ENCODE data around the gene DCTPP1. TPM values are rescaled to one million over a fixed set of nuclear protein-coding genes. Genes with fewer than 3 reads are reported as not detected.
"Not testable (repeated sequence)": the region's sequence is repeated elsewhere in the genome, so short reads cannot be mapped to it uniquely, and the experiment has no call there.

Gene DCTPP1
- polyA plus RNA-seq, 1 experiment = 34.7 TPM

- Histone ChIP-seq H3K27ac (ENCODE audit: low read depth, low read length) (no peak overlapping the region), H3K4me3 (ENCODE audit: low read depth, low read length) (no peak overlapping the region), H3K9me3 (ENCODE audit: control insufficient read depth, insufficient read depth, low read length) (no peaks in the 10 kb centered on the region; the same call in 1 of the 2 replicates), H3K27me3 (ENCODE audit: control insufficient read depth, insufficient read depth, low read length) (no peaks in the 10 kb centered on the region)
- DNase-seq (ENCODE audit: low read depth, low spot score) = no peak
- ChIA-PET CTCF (no interaction called here), POLR2A (no interaction called here)
- TF ChIP-seq, protein P1, sequence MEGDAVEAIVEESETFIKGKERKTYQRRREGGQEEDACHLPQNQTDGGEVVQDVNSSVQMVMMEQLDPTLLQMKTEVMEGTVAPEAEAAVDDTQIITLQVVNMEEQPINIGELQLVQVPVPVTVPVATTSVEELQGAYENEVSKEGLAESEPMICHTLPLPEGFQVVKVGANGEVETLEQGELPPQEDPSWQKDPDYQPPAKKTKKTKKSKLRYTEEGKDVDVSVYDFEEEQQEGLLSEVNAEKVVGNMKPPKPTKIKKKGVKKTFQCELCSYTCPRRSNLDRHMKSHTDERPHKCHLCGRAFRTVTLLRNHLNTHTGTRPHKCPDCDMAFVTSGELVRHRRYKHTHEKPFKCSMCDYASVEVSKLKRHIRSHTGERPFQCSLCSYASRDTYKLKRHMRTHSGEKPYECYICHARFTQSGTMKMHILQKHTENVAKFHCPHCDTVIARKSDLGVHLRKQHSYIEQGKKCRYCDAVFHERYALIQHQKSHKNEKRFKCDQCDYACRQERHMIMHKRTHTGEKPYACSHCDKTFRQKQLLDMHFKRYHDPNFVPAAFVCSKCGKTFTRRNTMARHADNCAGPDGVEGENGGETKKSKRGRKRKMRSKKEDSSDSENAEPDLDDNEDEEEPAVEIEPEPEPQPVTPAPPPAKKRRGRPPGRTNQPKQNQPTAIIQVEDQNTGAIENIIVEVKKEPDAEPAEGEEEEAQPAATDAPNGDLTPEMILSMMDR (IDR thresholded peaks at IDR 0.05; ENCODE audit: low read depth, low read length) = no peak
These were observed 32.8 kb downstream of the DCTPP1 start for GRCh38 chr16:30397056-30397455.

- DNase-seq (ENCODE audit: low read depth, low spot score); H3K27ac ChIP-seq (ENCODE audit: low read depth, low read length); H3K27me3 ChIP-seq (ENCODE audit: control insufficient read depth, insufficient read depth, low read length); H3K9me3 ChIP-seq (ENCODE audit: control insufficient read depth, insufficient read depth, low read length); CTCF ChIA-PET; H3K4me3 ChIP-seq (ENCODE audit: low read depth, low read length): not testable (repeated sequence)
- POLR2A ChIA-PET = interaction anchor here (2.0 kb wide), 1 partner anchor 11 kb away, joined by 23 read pairs; the partner anchor contains the start of gene ZNF771
These were observed 33.2 kb downstream of the DCTPP1 start for GRCh38 chr16:30396627-30397026.

- peak overlapping the region; percentile 39 for H3K27ac ChIP-seq (ENCODE audit: low read depth, low read length)
- POLR2A ChIA-PET = interaction anchor here (1.6 to 2.1 kb wide), 3 partner anchors 11 to 25 kb away, joined by 8 to 23 read pairs (median 10); partner anchors contain the start of gene ZNF771
- no peak for DNase-seq (ENCODE audit: low read depth, low spot score)
These were observed 33.7 kb downstream of the DCTPP1 start for GRCh38 chr16:30395992-30396585.

DNA sequence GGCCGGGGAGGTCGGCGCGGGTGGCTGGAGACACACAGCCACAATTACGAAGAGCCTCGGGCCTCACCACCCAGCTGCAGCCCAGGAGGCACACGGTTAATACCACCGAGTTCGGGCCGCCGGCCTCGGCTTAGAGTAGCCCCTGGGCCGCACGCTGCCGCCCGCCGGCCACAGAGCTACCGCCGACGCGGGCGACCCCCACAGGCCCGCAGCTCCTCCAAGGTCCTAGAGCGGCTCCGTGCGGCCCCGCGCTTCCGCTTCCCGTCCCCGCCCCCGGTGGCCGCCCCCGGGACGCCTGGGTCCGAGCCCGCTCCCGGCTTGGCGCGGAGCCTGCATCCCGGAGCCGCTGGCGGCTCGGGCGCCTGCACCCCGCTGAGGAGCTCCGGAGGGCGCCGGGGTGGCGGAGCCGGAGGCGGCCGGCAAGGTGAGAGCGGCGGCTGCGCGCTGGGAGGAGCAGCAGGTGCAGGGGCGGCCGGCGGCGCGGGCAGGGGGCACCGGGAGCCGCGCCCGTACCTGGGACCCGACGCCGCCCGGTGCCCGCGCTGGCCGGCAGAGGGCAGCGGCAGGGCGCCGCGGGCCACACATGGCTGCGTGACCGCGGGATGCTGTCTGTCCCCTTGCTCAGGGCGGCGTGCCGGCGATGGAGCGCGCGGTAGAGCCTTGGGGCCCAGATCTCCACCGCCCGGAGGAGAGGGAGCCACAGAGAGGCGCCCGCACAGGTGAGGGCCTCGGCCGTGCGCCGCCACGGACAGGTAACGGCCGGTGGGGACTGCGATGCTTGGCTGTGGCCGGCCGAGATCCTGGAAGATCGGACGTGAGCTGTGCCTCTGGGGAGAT lies 34.5 kb downstream of the DCTPP1 start, which contains the start of gene ZNF48:
Gene ZNF48 (plus strand): TSS at position 266 of the 837 bp plus-strand sequence. CDS start 375 bp downstream, at position 641.
- H3K4me3 ChIP-seq (ENCODE audit: low read depth, low read length) = peak within 1 kb of the TSS; percentile 79
- H3K9me3 ChIP-seq (ENCODE audit: control insufficient read depth, insufficient read depth, low read length) = no peaks in the 10 kb centered on the region; the same call in 1 of the 2 replicates
- no peaks in the 10 kb centered on the region for H3K27me3 ChIP-seq (ENCODE audit: control insufficient read depth, insufficient read depth, low read length)
- H3K27ac ChIP-seq (ENCODE audit: low read depth, low read length) = peak within 1 kb of the TSS; percentile 91
- ChIA-PET POLR2A (interaction anchor here (0.6 to 2.1 kb wide), 8 partner anchors 12 to 330 kb away, joined by 3 to 23 read pairs (median 6); partner anchors contain the start of genes ALDOA and ZNF771), CTCF (interaction anchor here (0.5 to 2.5 kb wide), 7 partner anchors 12 to 339 kb away, joined by 3 to 13 read pairs (median 3); partner anchors contain the start of gene ZNF771)
- TF ChIP-seq, protein P1 (IDR thresholded peaks at IDR 0.05; ENCODE audit: low read depth, low read length) = 0 out of 2 replicates have a peak, but pooled peaks have one; percentile 11
- peak; percentile 63 for DNase-seq (ENCODE audit: low read depth, low spot score)

More at GRCh38 chr16:30395992-30396585, 33.7 kb downstream of the DCTPP1 start:
- Histone ChIP-seq H3K27me3 (ENCODE audit: control insufficient read depth, insufficient read depth, low read length) (no peaks in the 10 kb centered on the region), H3K4me3 (ENCODE audit: low read depth, low read length) (peak overlapping the region; percentile 79), H3K9me3 (ENCODE audit: control insufficient read depth, insufficient read depth, low read length) (no peaks in the 10 kb centered on the region; the same call in 1 of the 2 replicates)
- TF ChIP-seq, protein P1 (IDR thresholded peaks at IDR 0.05; ENCODE audit: low read depth, low read length) = no peak
- CTCF ChIA-PET = interaction anchor here (0.7 to 2.5 kb wide), 4 partner anchors 12 to 233 kb away, joined by 3 to 13 read pairs (median 4); partner anchors contain the start of gene ZNF771

DNA sequence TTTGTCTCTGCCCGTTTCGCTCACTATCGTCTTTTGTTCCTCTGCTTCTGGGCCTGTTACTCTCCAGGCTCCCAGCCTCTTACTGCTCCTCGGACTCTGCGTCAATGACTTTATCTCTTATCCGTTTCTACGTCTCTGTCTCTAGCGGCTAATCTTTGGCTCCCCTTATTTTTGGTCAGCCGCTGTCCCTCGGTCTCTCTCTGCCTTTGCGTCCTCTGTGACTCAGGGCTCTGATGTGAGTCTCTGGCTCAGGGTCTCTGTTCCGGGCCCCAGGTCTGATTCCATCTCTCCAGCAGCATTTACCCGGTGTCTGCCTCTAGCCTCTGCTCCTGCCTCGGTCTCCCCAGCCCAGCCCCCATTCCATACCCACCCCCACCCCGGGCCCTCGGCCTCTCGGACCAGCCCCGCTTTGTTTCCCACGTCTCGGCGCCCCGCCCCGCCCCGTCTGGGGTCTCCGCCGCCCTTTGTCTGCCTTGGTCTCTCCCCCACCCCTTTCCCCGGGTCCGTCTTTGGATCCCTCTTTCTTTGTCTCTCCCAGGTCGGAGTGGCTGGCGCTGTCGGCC lies 35.2 kb downstream of the DCTPP1 start:
- H3K27ac ChIP-seq (ENCODE audit: low read depth, low read length) = peak overlapping the region; percentile 91
- POLR2A ChIA-PET = interaction anchor here (0.6 to 2.1 kb wide), 8 partner anchors 13 to 329 kb away, joined by 3 to 23 read pairs (median 6); partner anchors contain the start of genes ALDOA and ZNF771

More for the DNA sequence above, 35.2 kb downstream of the DCTPP1 start:
- peak overlapping the region; percentile 79 for H3K4me3 ChIP-seq (ENCODE audit: low read depth, low read length)
- no peak for DNase-seq (ENCODE audit: low read depth, low spot score)
- TF ChIP-seq, protein P1 (IDR thresholded peaks at IDR 0.05; ENCODE audit: low read depth, low read length) = no peak
- no peaks in the 10 kb centered on the region; the same call in 1 of the 2 replicates for H3K9me3 ChIP-seq (ENCODE audit: control insufficient read depth, insufficient read depth, low read length)
- H3K27me3 ChIP-seq (ENCODE audit: control insufficient read depth, insufficient read depth, low read length) = no peaks in the 10 kb centered on the region
- CTCF ChIA-PET = interaction anchor here (0.5 to 2.5 kb wide), 5 partner anchors 13 to 339 kb away, joined by 3 to 13 read pairs (median 5); partner anchors contain the start of gene ZNF771

Data from AG04450 (cell line).